Measurements from ENCODE around the gene NPLOC4. TPM values are rescaled to one million over a fixed set of nuclear protein-coding genes. Genes with fewer than 3 reads are reported as not detected.

The NPLOC4 gene
- total and polyA plus RNA-seq, 4 donors: 23.5 to 67.4 (median 50.6) TPM

DNA sequence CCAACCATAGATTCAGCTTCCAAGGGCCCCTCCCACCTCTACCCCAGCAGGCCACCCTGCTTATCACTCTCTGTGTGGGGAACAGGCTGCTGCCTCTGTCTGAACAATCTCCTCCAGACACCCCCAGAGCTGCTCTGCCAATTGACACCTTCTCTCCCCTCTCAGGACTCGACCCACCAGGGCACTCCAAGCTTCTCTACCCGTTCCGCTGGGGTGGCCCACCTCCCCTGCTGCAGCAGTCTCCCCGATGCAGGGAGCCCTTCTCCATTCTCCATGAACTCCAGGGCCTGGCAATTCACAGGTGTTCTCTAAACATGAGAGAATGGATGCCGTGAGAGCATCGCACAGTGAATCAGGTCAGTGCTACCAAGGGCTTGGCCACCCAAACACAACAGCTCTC is 56.4 kb downstream of the NPLOC4 start:
- H3K9ac ChIP-seq (ENCODE audit: low read depth in 1 of 2, low read length in 2 of 2): no peak overlapping the region
- H3K36me3 ChIP-seq (ENCODE audit: control insufficient read depth in 4 of 4, insufficient read depth in 3 of 4, low read depth in 1 of 4, low read length in 3 of 4): peaks cover 8 to 40% (median 17%) of the 10 kb centered on the region in 4 donors
- H3K4me3 ChIP-seq (ENCODE audit: low read depth in 1 of 3, low read length in 3 of 3): no peak overlapping the region
- H3K27me3 ChIP-seq (ENCODE audit: control insufficient read depth in 4 of 4, insufficient read depth in 4 of 4, low read length in 3 of 4): no peaks in the 10 kb centered on the region
- no peak for DNase-seq (ENCODE audit: low spot score)
- TF ChIP-seq, protein P1, sequence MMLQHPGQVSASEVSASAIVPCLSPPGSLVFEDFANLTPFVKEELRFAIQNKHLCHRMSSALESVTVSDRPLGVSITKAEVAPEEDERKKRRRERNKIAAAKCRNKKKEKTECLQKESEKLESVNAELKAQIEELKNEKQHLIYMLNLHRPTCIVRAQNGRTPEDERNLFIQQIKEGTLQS (IDR thresholded peaks at IDR 0.05): no peak
- no peak for TF ChIP-seq HNF4G (IDR thresholded peaks at IDR 0.05)
- TF ChIP-seq, protein P2, sequence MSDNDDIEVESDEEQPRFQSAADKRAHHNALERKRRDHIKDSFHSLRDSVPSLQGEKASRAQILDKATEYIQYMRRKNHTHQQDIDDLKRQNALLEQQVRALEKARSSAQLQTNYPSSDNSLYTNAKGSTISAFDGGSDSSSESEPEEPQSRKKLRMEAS (IDR thresholded peaks at IDR 0.05): no peak
- no peak for TF ChIP-seq JUND (IDR thresholded peaks at IDR 0.05)
- no peak for TF ChIP-seq SP1 (IDR thresholded peaks at IDR 0.05)
- no peak for TF ChIP-seq RXRA (IDR thresholded peaks at IDR 0.05)
- no peak for TF ChIP-seq RAD21 (IDR thresholded peaks at IDR 0.05)
- TF ChIP-seq EGR1 (IDR thresholded peaks at IDR 0.05; ENCODE audit: low read depth in 2 of 2): no peak
- TF ChIP-seq YY1 (IDR thresholded peaks at IDR 0.05): no peak
- no peak for TF ChIP-seq HNF4A (conservative IDR thresholded peaks at IDR 0.05)
- TF ChIP-seq, protein P3, sequence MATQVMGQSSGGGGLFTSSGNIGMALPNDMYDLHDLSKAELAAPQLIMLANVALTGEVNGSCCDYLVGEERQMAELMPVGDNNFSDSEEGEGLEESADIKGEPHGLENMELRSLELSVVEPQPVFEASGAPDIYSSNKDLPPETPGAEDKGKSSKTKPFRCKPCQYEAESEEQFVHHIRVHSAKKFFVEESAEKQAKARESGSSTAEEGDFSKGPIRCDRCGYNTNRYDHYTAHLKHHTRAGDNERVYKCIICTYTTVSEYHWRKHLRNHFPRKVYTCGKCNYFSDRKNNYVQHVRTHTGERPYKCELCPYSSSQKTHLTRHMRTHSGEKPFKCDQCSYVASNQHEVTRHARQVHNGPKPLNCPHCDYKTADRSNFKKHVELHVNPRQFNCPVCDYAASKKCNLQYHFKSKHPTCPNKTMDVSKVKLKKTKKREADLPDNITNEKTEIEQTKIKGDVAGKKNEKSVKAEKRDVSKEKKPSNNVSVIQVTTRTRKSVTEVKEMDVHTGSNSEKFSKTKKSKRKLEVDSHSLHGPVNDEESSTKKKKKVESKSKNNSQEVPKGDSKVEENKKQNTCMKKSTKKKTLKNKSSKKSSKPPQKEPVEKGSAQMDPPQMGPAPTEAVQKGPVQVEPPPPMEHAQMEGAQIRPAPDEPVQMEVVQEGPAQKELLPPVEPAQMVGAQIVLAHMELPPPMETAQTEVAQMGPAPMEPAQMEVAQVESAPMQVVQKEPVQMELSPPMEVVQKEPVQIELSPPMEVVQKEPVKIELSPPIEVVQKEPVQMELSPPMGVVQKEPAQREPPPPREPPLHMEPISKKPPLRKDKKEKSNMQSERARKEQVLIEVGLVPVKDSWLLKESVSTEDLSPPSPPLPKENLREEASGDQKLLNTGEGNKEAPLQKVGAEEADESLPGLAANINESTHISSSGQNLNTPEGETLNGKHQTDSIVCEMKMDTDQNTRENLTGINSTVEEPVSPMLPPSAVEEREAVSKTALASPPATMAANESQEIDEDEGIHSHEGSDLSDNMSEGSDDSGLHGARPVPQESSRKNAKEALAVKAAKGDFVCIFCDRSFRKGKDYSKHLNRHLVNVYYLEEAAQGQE (IDR thresholded peaks at IDR 0.05): no peak
- TF ChIP-seq NR2F2 (IDR thresholded peaks at IDR 0.05): no peak
- TF ChIP-seq, protein P4, sequence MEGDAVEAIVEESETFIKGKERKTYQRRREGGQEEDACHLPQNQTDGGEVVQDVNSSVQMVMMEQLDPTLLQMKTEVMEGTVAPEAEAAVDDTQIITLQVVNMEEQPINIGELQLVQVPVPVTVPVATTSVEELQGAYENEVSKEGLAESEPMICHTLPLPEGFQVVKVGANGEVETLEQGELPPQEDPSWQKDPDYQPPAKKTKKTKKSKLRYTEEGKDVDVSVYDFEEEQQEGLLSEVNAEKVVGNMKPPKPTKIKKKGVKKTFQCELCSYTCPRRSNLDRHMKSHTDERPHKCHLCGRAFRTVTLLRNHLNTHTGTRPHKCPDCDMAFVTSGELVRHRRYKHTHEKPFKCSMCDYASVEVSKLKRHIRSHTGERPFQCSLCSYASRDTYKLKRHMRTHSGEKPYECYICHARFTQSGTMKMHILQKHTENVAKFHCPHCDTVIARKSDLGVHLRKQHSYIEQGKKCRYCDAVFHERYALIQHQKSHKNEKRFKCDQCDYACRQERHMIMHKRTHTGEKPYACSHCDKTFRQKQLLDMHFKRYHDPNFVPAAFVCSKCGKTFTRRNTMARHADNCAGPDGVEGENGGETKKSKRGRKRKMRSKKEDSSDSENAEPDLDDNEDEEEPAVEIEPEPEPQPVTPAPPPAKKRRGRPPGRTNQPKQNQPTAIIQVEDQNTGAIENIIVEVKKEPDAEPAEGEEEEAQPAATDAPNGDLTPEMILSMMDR (IDR thresholded peaks at IDR 0.05; ENCODE audit: low read depth, low read length, missing input control): no peak
- no peak for TF ChIP-seq GABPA (IDR thresholded peaks at IDR 0.05 in 1 of 2, conservative IDR thresholded peaks at IDR 0.05 in 1 of 2)
- H3K4me1 ChIP-seq (ENCODE audit: control insufficient read depth in 4 of 4, insufficient read depth in 4 of 4, low read length in 3 of 4): peaks cover 7 to 25% (median 16%) of the 10 kb centered on the region in 4 donors
- no peaks in the 10 kb centered on the region for H3K9me3 ChIP-seq (ENCODE audit: control insufficient read depth in 4 of 4, low read length in 3 of 4)
- 97% methylated on average over 6 of the region's 6 CpGs for WGBS
- H3K27ac ChIP-seq (ENCODE audit: low read depth in 1 of 2, low read length in 2 of 2): no peak overlapping the region

DNA sequence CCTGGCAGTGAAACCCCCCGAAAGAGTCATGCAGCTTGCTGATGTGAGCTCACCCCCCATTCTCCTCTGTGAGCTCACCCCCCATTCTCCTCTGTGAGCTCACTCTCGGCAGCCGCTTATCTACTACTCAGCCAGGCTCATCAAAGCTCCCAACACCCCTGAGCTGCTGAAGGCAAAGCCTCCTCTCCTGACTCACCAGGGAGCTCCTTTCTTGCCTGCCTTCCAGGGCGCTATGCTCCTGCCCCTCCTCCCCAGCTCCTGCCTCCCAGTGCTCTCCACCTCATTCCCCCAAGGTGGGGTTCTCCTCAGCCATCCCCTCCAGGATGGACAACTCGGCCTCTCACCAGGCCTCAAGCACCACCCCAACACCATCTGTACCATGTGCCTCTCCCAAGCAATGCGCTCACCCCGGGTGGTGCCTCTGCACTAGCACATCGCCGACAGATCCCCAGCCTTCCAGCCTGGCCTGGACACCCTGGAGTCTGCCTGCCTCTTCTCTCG is 57.0 kb downstream of the NPLOC4 start:
- peaks cover 7 to 42% (median 17%) of the 10 kb centered on the region in 4 donors for H3K36me3 ChIP-seq (ENCODE audit: control insufficient read depth in 4 of 4, insufficient read depth in 3 of 4, low read depth in 1 of 4, low read length in 3 of 4)
- H3K9me3 ChIP-seq (ENCODE audit: control insufficient read depth in 4 of 4, low read length in 3 of 4): no peaks in the 10 kb centered on the region
- peaks cover 7 to 25% (median 17%) of the 10 kb centered on the region in 4 donors for H3K4me1 ChIP-seq (ENCODE audit: control insufficient read depth in 4 of 4, insufficient read depth in 4 of 4, low read length in 3 of 4)
- DNase-seq (ENCODE audit: low spot score): no peak
- no peak overlapping the region for H3K4me3 ChIP-seq (ENCODE audit: low read depth in 1 of 3, low read length in 3 of 3)
- no peak overlapping the region for H3K27ac ChIP-seq (ENCODE audit: low read depth in 1 of 2, low read length in 2 of 2)
- H3K9ac ChIP-seq (ENCODE audit: low read depth in 1 of 2, low read length in 2 of 2): no peak overlapping the region
- H3K27me3 ChIP-seq (ENCODE audit: control insufficient read depth in 4 of 4, insufficient read depth in 4 of 4, low read length in 3 of 4): no peaks in the 10 kb centered on the region
- 95% methylated on average over 10 of the region's 10 CpGs for WGBS
- TF ChIP-seq HNF4G (IDR thresholded peaks at IDR 0.05) (no peak), EGR1 (IDR thresholded peaks at IDR 0.05; ENCODE audit: low read depth in 2 of 2) (no peak), GABPA (IDR thresholded peaks at IDR 0.05 in 1 of 2, conservative IDR thresholded peaks at IDR 0.05 in 1 of 2) (no peak), JUND (IDR thresholded peaks at IDR 0.05) (no peak), HNF4A (conservative IDR thresholded peaks at IDR 0.05) (no peak), SP1 (IDR thresholded peaks at IDR 0.05) (no peak), YY1 (IDR thresholded peaks at IDR 0.05) (no peak), FOXA1 (IDR thresholded peaks at IDR 0.05) (no peak), FOXA2 (IDR thresholded peaks at IDR 0.05) (no peak), RAD21 (IDR thresholded peaks at IDR 0.05) (no peak), TAF1 (conservative IDR thresholded peaks at IDR 0.05) (no peak), NR2F2 (IDR thresholded peaks at IDR 0.05) (no peak), RXRA (IDR thresholded peaks at IDR 0.05) (no peak)
- TF ChIP-seq, protein P3 (IDR thresholded peaks at IDR 0.05): no peak
- TF ChIP-seq, protein P2 (IDR thresholded peaks at IDR 0.05): no peak
- TF ChIP-seq, protein P1 (IDR thresholded peaks at IDR 0.05): no peak
